ENCODE results near the gene EML4. TPM values are rescaled to one million over a fixed set of nuclear protein-coding genes. Genes with fewer than 3 reads are reported as not detected.

Gene EML4
- total and polyA plus RNA-seq, 12 donors: 29.9 to 64.0 (median 51.9) TPM

DNA sequence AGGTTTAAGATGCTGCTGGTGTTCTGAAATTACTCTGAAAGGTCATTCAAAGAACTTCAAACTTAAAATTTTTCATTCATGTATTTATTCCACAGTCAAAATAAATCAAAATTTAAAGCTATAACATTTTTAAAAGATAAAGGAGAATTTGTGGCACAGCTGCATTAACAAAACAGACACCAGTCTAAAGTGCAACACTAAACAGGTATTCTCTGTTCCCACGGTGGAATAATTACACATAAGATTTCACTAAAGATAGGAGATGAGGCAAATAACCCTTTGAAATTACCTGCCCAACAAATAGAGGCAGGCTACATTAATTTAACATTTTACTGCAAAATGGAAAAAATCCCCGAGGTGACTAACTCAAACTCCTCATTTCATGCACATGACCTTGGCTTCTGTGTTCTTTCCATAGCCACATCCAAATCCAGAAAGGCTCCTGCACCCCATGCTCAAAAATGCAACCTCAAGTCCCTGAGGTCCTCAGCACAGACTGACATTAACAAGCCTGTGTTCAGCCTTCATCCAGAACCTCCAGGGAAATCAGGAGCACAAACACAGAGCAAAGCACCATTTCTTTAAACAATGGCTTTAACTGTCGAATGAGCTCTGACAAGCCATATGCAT, 181.4 kb downstream of the EML4 start:
- Histone ChIP-seq H3K9me3 (replicated peaks in 1 of 3) (no peaks in the 10 kb centered on the region), H3K36me3 (replicated peaks in 1 of 2) (peaks cover 0 to 29% of the 10 kb centered on the region in 2 donors), H3K27me3 (no peaks in the 10 kb centered on the region), H3K4me1 (replicated peaks in 1 of 2) (peaks cover 21 to 55% of the 10 kb centered on the region in 2 donors), H3K4me3 (no peak overlapping the region), H3K27ac (peak overlapping the region in 4 of 5 donors; percentile 5 to 69 (median 44))
- TF ChIP-seq, protein P1, sequence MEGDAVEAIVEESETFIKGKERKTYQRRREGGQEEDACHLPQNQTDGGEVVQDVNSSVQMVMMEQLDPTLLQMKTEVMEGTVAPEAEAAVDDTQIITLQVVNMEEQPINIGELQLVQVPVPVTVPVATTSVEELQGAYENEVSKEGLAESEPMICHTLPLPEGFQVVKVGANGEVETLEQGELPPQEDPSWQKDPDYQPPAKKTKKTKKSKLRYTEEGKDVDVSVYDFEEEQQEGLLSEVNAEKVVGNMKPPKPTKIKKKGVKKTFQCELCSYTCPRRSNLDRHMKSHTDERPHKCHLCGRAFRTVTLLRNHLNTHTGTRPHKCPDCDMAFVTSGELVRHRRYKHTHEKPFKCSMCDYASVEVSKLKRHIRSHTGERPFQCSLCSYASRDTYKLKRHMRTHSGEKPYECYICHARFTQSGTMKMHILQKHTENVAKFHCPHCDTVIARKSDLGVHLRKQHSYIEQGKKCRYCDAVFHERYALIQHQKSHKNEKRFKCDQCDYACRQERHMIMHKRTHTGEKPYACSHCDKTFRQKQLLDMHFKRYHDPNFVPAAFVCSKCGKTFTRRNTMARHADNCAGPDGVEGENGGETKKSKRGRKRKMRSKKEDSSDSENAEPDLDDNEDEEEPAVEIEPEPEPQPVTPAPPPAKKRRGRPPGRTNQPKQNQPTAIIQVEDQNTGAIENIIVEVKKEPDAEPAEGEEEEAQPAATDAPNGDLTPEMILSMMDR (IDR thresholded peaks at IDR 0.05): no peak
- no peak for TF ChIP-seq POLR2A (IDR thresholded peaks at IDR 0.05)
- intact Hi-C loops (cut with DNase I): loop anchor here in 1 of 2 donors (10.0 kb wide), 1 partner anchor 256 kb away; no protein-coding TSS in a partner anchor
- 45 to 60% (median 51%) methylated on average over 3 of the region's 3 CpGs for WGBS, 4 donors
- DNase-seq: peak in 2 of 7 donors; percentile 37 to 59

DNA sequence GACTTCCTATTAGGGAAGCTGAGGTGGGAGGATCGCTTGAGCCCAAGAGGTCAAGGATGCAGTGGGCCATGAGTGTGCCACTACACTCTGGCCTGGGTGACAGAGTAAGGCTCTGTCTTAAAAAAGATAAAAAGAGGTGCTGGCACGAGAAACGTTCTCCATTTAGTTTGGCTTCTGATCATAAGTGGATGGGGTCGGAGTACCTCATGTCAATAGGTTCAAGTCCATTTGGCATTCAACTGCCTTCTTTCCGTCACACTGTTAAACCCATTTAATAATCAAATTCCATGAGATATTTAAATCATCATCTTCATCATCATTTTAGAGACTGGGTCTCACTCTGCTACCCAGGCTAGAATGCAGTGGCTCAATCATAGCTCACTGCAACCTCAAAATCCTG, 182.7 kb downstream of the EML4 start:
- intact Hi-C loops (cut with DNase I): loop anchor here in 1 of 2 donors (10.0 kb wide), 1 partner anchor 257 kb away; no protein-coding TSS in a partner anchor
- Histone ChIP-seq H3K4me3 (no peak overlapping the region), H3K9me3 (replicated peaks in 1 of 3) (no peaks in the 10 kb centered on the region), H3K4me1 (replicated peaks in 1 of 2) (peaks cover 15 to 46% of the 10 kb centered on the region in 2 donors), H3K36me3 (replicated peaks in 1 of 2) (peaks cover 0 to 29% of the 10 kb centered on the region in 2 donors), H3K27me3 (no peaks in the 10 kb centered on the region), H3K27ac (peak overlapping the region in 2 of 5 donors; percentile 50 to 69)
- DNase-seq: no peak
- WGBS, 4 donors: 74 to 77% (median 76%) methylated on average over 5 of the region's 5 CpGs
- TF ChIP-seq, protein P1 (IDR thresholded peaks at IDR 0.05): no peak
- TF ChIP-seq POLR2A (IDR thresholded peaks at IDR 0.05): no peak

DNA sequence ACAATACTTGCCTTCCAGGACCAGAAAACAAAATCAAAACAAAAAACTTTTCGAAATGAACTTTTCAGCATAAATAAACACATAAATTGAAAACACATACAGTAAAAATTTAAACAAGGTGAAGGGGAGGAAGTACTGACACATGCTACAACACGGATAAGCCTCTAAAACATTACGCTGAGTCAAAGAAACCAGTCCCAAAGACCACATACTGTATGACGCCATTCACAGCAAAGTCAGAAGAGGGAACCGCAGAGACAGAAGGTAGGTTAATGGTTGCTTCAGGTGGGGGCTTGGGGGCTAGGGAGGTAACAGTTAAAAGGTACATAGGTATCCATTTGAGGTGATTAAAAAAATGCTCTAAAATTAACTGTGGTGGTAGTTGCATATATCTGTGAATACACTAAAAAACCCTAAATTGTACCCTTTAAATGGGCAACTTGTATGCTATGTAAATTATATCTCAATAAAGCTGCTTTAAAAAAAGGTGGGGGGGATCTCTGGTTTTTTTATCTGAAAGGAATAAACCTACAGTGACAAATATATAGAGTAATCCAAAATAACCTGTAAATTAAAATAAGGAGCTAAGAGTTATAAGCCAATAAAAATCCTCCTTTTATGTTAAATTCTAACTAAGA, 184.8 kb downstream of the EML4 start:
- WGBS, 4 donors: 82 to 88% (median 86%) methylated on average over 5 of the region's 5 CpGs
- intact Hi-C loops (cut with DNase I): loop anchor here in 1 of 2 donors (10.0 kb wide), 1 partner anchor 259 kb away; no protein-coding TSS in a partner anchor

More for the DNA sequence above, 184.8 kb downstream of the EML4 start:
- TF ChIP-seq, protein P1 (IDR thresholded peaks at IDR 0.05): no peak
- no peak for TF ChIP-seq POLR2A (IDR thresholded peaks at IDR 0.05)
- H3K27me3 ChIP-seq: no peaks in the 10 kb centered on the region
- H3K9me3 ChIP-seq (replicated peaks in 1 of 3): no peaks in the 10 kb centered on the region
- DNase-seq: no peak
- H3K4me1 ChIP-seq (replicated peaks in 1 of 2): peaks cover 23 to 61% of the 10 kb centered on the region in 2 donors
- H3K36me3 ChIP-seq (replicated peaks in 1 of 2): peaks cover 0 to 29% of the 10 kb centered on the region in 2 donors
- no peak overlapping the region for H3K4me3 ChIP-seq
- H3K27ac ChIP-seq: peak overlapping the region in 1 of 5 donors; percentile 56

Measured in adrenal gland (tissue), 12 donors.